ENCODE measurements around the gene HINT1.

The HINT1 gene

DNA sequence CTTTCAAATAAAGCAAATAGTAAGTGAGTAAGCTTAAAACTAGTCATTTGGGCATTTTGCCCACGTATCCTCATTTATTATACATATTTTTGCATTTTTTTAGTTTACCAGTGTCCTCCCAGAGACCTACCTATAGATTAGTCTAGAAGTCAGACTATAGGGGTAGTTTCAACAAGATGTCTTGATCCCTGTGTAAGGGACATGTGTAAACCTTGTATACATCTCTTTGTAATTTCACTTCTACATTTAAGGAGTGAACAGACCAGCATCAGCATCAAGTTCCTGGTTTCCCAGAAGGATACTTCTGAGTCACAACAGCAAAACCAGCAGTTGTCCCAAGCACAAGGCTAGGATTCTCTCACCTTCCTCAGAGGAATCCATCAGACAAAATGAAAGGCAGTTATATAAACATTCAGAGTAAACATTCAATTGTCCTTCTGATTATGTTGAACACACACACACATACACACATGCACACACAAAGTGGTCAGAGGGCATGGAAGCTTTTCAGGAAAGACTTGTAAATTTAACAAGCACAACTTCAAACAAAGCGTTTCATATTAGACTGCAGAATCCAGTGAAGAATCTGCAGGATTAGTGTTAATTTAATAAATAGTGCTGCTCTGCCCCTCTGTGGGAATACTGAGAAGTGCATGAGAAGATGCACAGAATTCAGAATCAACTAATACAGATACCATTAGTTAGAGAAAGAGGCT is 55.4 kb downstream of the HINT1 start:
- no peak for DNase-seq
